Stimulated activated CD4-positive, alpha-beta T cell treated with anti-CD3 and anti-CD28 coated beads, Interleukin-15, amount 100 ng/mL, for 24 hours (primary cell): ENCODE results near the gene ENTHD1.
"Not testable (repeated sequence)": the region's sequence is repeated elsewhere in the genome, so short reads cannot be mapped to it uniquely, and the experiment has no call there.

ENCODE experiments used
- DNase-seq: peaks from one replicate; pipeline ENCODE4 v3.0.0-alpha.2; 2020

Gene ENTHD1

DNA sequence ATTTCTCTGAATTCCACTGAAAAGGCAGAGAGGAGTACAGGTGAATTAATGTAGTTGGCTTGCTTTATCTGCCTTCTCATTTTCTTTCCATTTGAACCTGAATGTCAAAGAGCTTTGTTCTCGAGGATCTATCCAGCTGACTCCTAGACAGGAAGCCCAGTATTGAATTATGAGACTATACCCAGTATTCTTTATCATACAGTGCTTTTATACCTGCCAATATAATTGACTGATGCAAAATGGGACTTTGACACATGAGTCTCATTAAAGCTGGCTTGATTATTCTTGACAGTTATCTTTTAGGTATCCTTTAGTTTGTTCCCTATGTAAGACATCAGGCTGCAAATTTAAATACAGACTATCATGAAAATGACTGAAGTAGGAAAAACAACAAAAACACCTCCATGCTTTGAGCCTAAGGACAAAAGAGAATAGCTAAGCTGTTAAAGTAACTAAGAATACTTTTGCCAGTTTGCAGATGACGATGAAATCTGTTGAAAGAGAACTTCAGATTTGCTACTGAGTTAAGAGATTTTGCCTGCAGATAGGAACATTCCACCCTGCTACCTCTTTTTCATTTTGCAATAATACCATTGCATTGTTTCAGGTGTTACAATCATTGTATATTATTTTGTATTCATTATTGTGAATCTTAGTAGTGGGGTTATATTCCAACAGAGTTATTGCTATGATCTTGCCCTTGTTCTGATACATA is 117.1 kb downstream of the ENTHD1 start:
- DNase-seq, result no peak

- DNase-seq, result peak; percentile 43
Observed at GRCh38 chr22:39773976-39774539, 119.5 kb downstream of the ENTHD1 start.

DNA sequence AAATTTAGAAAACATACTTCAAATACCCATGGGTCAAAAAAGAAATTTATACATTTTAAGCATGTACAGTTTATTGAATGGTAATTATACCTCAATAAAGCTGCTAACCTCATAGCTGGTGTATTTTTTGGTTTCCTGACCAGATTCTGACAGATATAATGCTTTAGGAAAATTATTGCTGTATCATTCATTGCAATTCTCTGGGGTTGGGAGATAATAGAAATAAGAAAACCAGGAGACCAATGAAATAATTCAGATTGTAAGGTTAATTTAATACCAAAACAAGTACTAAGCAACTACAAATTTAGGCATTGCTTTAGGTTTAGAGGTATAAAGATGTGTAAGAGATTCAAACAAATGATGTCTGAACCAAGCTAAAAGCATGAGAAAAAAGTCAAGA is 120.1 kb downstream of the ENTHD1 start:
- DNase-seq, result no peak

DNA sequence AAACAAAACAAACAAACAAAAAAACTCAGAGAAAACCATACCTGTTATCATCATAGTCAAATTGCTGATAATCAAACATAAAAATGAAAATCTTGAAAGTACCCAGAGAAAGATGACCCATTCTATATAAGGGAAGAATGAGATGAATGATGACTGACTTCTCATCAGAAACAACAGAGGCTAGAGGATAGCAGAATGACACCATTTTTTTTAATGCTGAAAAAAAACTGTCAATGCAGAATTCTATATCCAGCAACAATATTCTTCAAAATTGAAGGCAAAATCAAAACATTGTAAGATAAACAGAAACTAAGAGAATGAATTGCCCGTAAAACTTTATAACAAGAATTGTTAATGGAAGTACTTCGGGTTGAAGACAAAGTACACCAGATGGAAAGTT is 122.1 kb downstream of the ENTHD1 start:
- DNase-seq, result no peak

DNA sequence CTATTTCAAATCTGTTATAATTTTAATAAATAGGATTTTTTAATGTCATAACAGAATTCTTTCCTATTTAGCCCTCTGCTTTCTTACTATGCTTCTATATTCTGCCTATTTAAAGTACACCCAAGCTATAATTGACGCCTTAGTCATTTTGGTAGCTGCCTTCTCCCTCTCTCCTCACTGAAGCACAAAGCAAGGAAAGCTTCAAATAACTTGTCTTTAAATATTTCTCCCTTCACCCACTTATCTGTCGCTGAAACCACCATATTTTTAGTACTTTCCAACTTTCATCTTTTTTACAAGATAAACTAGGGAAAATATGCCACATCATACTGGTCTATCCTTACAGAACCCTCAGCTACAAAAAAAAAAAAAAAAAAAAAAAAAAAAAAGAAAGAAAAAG is 127.9 kb downstream of the ENTHD1 start:
- no peak for DNase-seq

- DNase-seq, result no peak
Observed at GRCh38 chr22:39765046-39765445, 128.5 kb downstream of the ENTHD1 start.

DNA sequence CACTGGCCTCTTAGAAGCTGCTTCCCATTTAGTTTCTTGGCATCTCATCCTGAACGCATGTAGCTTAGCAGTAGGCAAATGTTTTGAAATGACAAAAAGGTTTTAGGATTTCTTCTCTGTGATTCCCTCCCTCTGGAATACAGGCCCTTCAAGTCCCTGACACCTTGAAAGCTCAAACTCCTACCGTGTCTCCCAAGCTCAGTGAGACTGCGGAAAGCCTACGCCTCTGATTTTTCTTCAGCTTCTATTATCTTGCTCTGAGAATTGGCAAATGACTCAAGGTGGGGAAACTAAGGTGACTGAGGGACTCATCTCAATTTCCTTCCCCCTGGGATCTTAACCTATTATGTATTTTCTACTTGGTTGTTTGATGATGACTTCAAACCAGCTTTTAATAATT is 130.3 kb downstream of the ENTHD1 start:
- DNase-seq, result no peak

DNA sequence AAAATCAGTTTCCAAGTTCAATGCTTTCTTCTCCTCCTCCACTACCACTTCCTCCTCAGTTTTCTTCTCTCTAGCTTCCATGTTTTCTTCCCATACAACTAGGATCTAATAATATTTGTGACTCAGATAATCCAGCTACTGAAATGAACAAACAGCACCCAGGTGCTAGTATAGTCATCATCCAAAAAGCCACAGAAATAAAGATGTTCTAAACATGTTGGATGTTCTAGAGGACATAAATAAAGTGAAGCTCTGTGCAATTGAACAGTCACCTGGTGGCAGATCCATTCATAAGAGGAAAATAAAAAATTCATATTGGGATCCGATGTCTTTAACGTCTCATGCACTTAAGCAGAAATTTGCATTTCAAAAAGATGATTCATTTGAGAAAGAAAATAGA is 142.8 kb downstream of the ENTHD1 start:
- no peak for DNase-seq

GRCh38 chr22:39748877-39749276 is 144.7 kb downstream of the ENTHD1 start:
- DNase-seq, result no peak

- peak; percentile 32 for DNase-seq
Observed at GRCh38 chr22:39746600-39747262, 146.8 kb downstream of the ENTHD1 start.

DNA sequence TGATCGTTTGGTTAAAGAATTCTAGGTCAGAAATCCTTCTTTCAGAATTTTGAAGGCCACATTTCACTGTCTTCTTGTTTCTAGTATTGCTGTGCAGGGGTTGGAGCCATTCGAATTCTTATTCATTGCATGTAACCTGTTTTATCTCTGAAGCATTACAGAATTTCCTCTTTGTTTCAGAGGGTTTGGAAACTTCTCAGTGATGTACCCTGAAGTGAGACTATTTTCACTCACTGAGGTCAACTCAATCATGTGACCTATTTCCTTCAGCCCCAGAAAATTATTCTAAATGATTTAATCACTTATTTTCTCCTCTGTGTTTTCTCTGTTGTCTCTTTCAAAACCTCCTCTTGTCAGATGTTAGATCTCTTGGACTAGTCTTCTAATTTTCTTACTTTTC is 147.8 kb downstream of the ENTHD1 start:
- DNase-seq, result no peak

GRCh38 chr22:39744353-39744752 is 149.2 kb downstream of the ENTHD1 start:
- DNase-seq, result no peak

DNA sequence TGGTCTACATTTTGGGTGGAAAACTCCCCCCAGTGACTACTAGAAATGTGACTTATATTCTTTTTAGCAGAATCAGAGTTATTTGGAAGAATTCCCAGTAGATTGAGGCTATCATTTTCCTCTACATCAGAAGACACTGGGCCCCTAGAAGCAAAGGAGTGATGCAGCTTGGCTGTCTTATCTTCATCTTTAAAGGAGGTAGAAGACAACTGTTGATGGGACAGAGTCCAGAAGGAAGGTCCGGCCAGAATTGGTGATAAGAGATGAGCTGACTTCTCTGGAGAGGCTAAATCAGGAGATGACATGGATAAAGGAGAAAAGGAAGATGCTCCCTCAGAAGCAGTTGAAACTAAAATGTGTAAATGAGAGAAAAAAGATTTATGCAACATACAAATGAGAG is 149.6 kb downstream of the ENTHD1 start:
- no peak for DNase-seq

GRCh38 chr22:39739338-39740027 is 154.1 kb downstream of the ENTHD1 start:
- DNase-seq, result no peak

- DNase-seq, result no peak
Observed at GRCh38 chr22:39738746-39739145, 154.8 kb downstream of the ENTHD1 start.

- DNase-seq, result no peak
Observed at GRCh38 chr22:39735776-39736175, 157.8 kb downstream of the ENTHD1 start.

- no peak for DNase-seq
Observed at GRCh38 chr22:39734866-39735265, 158.7 kb downstream of the ENTHD1 start.

DNA sequence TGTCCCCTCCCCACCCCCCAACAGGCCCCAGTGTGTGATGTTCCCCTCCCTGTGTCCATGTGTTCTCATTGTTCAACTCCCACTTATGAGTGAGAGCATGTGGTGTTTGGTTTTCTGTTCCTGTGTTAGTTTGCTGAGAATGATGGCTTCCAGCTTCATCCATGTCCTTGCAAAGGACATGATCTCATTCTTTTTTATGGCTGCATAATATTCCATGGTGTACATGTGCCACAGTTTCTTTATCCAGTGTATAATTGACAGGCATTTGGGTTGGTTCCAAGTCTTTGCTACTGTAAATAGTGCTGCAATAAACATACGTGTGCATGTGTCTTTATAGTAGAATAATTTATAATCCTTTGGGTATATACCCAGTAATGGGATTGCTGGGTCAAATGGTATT is 159.5 kb downstream of the ENTHD1 start:
- not testable (repeated sequence) for DNase-seq

DNA sequence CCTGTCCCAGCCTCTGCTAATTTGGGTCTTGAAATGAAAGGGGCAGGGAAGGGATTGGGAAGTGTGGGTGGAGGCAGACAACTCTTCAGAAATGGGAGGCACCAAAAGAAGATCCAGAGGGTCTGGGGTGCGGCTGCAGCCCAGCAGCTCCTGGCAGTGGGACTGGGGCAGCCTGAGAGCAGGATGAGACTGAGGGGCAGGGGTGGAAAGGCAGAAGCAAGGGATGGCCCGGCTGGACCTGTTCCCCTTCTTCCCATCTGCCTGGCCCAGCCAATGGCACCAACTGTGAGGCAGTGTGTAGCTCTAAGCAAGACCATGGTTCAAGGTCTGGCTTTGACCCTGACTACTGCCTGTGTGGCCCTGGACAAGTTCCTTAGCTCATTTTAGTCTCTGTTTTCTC is 160.4 kb downstream of the ENTHD1 start:
- no peak for DNase-seq

- DNase-seq, result no peak
Observed at GRCh38 chr22:39732625-39733024, 160.9 kb downstream of the ENTHD1 start.

- DNase-seq, result no peak
Observed at GRCh38 chr22:39731881-39732555, 161.5 kb downstream of the ENTHD1 start.

DNA sequence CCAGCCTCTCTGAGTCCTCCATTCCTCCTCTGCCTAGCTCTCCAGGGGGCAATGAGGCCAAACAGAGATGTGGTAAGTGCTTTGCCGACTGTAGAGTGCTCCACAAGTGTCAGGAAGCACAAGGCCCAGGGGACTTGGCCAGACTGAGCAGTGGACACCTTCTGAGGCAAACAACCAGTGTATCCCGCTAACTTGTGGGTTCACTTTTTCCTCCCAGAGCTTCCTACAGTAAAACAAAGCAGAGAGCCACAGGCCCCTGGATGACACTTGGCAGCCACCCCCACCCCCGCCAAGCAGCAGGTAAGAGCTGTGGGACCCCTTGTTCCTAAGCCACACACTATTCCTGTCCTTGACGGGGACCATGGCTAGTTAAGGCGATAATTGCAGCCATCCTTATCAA is 162.1 kb downstream of the ENTHD1 start:
- no peak for DNase-seq
